HG02884 (cell line): Measurements from ENCODE around the gene CDKN3.

ENCODE experiments used
- ATAC-seq: cut with Tn5 transposase; IDR thresholded peaks from one replicate; pipeline ENCODE4 v1.9.1; 2021; ENCODE audit warnings: mild to moderate bottlenecking, moderate library complexity; ENCODE audit not compliant: unreplicated experiment

Gene CDKN3, protein sequence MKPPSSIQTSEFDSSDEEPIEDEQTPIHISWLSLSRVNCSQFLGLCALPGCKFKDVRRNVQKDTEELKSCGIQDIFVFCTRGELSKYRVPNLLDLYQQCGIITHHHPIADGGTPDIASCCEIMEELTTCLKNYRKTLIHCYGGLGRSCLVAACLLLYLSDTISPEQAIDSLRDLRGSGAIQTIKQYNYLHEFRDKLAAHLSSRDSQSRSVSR

DNA sequence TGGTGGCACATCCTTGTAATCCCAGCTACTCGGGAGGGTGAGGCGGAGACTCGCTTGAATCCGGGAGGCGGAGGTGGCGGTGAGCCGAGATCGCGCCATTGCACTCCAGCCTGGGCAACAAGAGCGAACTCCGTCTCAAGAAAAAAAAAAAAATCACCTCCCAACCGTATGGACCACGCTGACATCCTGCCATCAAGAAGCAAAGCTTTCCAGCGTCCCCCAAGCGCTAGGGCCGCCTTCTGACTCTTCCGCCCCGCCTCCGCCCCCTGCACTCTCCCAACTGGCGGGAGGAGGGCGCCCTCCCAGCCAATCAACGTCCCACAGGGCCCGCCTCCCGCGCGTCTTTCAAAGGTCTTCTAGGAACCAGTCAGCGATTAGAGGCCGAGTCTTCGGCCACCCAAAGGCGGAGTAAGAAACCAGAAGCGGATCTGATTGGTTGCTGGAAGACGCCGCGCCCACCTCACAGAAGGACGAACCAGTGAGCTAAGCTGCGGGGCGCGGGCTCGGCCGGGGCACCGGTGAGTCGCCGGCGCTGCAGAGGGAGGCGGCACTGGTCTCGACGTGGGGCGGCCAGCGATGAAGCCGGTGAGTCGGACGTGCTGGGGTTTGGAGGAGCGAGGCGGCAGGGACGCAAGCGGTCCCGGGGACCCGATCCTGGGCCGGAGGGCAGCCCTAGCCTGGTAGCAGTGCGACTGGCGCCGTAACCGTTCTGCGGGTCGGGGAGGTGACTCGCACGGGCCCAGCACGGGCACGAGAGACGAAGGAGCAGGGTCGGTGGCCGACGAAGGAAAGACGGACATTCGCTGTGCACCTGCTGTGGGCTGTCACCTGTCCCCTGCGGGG is at the start of gene CDKN3:
CDKN3 (plus strand) TSS at position 515 of the 843 bp plus-strand sequence; CDS start at position 577, 62 bp downstream.
- ATAC-seq = peak; percentile 98

DNA sequence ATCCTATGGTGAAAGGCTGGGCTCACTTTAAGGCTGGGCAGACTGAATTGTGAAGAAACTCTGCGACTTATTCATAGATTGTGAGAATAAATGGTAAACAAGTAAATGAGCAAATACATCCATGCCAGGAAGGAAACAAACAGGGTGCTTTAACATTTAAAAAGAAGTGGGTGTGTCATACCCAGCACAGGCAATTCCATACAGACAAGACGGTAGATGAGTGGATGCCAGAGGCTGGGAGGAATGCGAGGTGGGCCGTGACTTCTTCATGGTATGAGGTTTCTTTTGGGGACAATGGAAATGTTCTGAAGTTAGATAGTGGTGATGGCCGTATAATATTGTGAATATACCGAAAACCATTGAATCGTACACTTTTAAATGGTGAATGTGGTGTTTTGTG is 49.8 kb upstream of the CDKN3 start:
- ATAC-seq = no peak

DNA sequence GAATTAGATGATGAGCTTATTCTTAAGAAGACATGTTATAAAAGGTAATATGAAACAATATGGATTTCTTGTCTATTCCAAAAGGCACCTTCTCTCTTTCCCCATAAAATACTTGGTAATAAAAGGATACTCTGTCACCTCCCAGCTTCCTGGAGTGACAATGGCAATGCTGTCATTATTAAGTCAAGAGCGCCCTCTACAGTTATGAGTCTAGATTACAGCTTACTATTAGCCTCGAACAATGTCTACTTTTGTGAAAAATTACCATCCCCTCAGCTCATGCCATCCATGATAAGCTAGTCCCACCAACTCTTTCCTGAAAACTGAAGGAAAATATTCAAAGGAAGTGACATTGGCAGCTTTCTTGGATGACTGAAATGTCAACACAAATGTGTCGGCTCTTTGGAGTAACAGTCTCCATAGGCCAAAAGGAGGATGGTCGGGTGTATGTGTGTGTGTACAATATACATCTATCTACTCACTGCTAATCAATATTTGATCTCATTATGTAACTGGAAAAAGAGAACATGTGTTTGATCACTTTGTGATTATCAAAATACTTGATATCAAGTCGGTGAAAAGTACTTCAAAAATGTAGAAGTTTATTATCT is 48.7 kb upstream of the CDKN3 start:
- ATAC-seq = no peak

DNA sequence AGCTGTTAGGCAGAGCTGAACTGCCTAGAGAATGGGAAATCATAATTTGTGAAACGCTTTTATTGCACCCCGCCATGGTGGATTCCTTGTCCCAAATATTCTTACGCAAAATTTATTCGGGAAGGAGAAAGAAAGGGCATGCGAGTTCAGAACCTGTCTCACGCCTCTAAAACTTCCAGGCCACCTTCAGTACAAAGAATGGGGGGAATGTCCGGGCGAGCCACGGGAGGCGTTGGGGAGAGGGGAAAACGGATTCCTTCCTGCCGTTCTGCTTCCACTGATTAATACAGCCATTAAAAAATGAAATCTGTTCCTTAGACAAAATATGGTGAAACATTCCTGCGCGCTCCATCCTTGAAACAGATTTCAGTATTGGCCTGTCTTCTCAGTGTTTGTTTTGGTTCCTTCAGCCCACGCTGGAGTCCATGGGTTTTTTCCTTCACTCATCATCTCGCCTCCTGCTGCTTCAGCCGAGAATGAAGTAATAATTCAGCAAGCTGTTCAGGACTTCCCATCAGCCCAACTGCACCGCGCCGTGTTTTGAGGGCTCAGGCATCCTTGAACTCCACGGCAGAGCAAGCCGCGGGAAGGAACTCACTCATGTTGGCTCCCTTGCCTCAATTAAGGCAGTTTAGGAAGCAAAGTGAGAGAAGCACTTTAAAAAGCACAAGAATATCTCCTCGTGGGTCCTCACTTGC is 47.7 kb upstream of the CDKN3 start:
- ATAC-seq = no peak

DNA sequence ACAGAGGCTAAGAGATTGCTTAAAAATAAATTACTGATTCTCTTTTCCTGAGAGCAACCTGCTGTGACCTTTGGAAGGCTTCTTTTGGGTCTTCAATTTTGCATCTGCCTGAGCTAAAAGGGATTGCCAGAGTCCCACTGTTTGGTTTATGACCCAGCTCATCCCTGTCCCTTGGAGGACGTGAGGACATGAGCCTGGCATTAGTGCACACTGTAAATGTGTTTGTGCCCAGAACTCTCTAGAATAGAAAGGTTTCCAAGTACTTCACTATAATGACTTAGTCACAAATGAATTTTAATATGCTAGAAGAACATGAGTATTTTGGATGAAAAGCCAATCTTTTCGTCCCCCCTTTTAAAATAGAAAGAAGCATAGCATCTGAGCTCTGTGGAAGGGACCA is 47.1 kb upstream of the CDKN3 start:
- ATAC-seq = no peak

DNA sequence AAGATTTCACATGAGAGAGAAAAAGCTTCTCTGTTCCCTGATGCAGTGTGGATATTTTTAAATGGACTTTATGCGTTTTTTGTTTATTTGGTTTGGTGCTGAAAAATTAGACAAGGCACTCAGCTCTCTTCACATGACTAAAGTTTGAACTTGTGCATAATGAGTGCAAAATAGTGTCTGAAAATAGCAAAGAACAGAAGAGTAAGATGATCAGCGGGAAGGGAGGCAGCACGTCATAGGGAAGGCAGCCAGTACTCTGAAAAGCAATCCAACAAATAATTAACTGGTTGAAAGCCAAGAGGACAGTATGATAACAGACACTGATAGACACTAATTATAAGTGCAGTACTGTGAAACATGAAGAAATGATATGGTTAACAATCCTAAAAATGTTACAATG is 46.6 kb upstream of the CDKN3 start:
- no peak for ATAC-seq

DNA sequence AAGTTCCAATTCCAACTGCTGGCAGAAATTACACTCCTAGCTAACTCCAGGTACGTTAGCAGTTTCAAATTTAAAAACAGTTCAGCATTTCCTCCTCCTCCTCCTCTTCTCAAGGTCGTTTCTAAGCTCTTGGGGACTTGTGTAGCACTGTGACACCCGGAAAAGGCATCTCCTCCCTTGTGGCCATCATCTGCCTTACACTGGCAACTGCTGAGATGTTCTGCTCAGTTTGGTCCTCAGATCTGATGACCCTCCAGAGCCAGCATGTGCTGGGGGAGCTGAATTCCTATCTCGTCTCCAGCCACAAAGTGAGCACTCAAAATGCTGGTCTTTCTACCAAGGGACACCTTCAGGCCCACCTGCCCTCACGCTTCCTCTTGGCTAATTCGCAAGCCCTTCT is 43.5 kb upstream of the CDKN3 start:
- ATAC-seq = no peak

DNA sequence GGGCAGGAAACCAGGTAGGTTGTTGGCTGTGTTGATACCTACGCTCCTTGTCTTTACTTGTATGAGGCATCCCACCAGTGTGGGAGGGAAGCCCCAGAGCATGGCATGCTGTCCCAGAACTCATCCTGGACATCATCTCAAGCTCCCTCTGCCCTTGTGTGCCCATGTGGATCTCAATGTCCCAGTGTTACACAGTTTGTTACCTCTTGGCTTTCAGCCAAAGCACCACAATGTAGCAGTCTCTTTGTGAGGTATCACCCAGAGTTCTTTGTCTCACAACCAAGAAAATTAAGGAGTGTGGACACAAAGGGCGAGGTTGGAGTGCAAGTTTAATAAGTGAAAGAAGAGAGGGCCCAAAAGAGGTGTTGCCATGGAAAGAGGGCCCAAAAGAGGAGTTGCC is 43.1 kb upstream of the CDKN3 start:
- no peak for ATAC-seq

DNA sequence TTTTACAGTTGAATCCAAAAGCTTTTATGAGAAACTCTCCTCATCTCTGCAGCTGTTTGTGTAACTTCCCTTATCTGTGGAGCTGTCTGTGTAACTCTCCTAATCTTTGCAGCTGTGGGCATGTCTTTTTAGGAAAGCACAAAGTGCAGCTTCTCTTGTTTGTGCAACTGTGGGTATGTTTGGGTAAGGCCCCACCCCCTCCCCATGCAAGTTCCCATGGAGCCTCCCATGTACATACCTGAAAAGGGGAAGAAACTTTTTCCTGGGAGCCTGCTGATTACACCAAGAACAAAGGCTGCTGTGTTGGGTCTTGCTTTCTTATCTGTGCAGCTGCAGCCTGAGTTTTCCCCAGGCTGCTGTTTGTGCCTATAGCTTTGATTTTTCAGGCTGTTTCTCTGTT is 42.7 kb upstream of the CDKN3 start:
- no peak for ATAC-seq

DNA sequence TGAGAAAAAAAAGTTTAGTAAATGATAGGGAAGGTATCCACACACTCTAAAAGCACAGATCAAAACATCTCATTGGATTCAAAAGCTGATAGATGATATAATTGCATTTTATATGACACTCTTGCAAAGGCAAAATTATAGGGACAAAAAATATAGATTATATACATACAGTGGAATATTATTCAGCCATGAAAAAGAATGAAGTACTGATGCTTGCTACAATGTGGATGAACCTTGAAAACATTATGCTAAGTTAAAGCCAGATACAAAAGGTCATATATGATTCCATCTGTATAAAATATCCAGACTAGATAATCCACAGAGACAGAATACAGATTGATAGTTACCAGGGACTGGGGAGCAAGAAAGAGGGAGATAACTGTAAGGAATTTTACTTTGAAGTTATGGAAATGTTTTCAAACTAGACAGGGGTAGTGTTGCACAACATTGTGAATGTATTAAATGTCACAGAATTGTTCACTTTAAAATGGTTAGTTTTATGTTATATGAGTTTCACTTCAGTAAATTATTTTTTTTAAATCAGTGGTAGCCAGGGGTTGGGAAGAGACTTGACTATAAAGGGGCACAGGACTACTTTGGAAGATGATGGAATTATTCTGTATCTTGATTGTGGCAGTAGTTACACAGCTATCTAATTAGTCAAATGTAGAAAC is 41.7 kb upstream of the CDKN3 start:
- ATAC-seq = no peak

DNA sequence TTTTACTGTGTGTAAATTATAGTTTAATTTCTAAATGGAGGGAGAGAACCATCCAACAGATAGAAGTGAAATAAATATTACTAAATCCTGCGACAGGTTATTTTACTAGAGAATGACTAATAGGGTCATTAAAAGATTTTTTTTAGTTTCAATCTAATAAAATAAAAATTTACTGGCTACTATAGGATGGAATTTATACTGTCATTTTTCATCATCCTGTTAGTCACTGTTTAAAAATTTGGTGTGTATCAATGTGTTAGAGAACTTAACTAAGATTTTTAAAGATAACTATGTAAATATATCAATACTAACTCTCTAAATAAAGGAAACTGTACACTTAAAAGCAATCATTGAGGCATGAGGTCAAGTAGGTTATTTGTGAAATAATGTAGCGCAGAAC is 41.1 kb upstream of the CDKN3 start:
- ATAC-seq = no peak

DNA sequence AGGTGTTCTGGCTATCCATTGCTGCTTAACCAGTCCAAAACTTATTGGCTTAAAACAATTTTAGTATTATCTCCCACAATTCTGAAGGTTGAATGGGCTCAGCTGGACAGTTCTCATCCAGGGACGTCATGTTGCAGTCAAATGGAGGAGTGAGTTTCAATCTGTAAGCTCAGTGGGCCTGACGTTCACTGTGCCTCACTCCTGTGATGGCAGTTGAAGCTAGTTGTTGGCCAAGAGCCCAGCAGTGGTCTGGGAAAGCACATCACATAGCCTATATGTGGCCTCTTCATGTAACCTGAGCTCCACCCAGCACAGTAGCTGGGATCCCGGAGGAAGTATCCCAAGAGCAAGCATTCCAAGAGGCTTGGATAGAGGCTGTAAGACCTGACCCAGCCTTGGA is 40.6 kb upstream of the CDKN3 start:
- ATAC-seq = no peak

DNA sequence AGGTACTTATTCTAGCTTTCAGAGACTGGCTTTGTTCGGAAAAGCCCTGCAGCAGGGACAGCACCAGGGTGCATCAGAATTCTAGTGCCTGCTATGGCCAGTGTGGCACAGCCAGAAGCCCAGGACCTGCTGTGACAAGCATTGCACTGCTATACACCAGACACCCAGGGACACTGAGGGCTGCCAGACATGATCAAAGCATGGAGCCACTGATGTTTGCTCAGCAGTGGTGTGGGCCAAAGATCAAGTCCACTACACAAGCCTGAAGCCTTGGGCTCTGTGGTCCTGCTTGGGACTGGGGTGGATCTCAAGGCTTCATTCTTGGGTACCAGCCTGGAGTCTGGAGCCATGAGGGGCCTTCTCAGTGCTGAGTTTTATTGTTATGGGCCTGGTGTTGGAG is 36.1 kb upstream of the CDKN3 start:
- no peak for ATAC-seq

DNA sequence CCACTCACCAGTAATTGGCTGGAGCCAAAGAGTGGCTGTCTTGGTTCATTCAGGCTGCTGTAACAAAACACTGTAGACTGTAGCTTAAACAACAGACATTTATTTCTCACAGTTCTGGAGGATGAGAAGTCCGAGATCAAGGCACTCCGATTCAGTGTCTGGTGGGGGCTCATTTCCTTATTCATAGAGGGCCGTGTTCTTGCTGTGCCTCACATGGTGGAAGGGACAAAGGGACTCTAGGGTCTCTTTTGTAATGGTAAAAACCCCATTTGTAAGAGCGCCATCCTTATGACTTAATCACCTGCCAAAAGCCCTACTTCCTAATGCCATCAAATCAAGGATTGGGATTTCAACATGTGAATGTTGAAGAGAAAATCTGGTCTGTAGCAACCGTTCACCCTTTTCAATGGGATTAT is 34.7 kb upstream of the CDKN3 start:
- no peak for ATAC-seq

DNA sequence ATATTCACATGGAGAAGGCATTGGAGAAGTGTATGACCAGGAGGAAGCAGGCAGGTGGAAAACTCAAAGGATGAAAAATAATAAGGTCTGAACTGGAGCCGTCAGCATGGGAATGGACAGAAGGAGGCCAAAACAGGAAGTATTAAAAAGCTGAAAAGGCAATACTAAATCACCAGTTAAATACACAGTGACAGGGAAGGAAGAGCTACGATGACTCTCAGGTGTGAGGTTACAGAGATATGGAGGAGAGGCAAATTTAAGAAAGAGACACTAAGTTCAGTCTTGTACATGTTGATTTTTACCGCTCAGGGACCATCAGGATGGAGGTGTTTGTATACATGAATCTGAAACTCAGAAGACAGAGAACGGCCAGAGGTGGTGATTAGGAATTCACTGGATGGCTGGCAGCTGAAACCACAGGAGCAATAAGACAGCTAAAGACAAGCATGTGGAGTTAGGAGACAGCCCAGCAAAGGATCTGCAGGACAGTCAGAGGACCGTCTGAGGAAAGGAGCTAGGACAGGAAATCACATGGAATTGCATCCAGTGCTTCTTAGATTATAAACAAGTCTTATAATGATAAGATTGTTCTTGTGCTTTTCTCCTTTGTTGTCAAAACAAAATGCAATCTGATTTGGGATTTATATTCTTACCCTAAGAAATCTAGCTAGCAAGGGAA is 33.9 kb upstream of the CDKN3 start:
- ATAC-seq = no peak

DNA sequence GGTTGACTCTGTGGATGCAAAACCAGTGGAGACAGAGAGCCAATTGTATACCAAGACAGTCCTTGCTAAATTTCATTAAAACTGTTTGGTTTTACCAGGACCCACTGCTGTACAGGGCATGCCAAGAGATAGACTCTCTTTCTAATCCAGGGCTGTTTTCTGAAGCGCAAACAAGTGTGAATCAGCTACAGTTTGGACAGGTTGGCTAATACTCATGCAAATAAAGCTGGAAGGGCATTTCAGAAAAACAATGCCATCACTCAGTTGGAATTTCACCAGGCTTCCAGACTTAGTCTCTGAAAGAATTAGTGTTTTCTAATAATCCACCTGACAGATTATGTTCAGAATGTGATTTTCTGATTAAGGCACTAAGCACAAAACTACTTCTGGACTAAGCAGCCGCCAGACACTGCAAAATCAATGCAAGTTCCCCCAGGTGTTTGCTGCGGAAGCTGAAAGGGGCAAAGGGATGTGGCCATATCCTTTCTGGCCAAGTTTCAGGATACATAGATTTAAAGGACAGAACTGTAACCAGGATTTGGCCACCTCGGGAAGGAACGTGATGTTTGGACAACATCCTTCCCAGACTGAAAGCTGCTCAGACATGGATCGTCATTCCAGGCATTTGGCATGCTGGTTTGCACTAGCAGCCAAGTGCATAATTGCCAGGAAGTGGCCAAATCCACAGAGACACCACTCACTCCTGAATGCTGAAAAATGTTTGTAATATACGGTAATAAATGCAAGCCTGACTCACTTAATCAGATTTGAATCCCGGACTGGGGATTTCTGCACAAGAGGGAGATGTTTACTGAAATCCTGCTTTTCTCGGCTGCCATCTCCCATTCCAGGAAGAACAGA is 32.0 kb upstream of the CDKN3 start:
- no peak for ATAC-seq

DNA sequence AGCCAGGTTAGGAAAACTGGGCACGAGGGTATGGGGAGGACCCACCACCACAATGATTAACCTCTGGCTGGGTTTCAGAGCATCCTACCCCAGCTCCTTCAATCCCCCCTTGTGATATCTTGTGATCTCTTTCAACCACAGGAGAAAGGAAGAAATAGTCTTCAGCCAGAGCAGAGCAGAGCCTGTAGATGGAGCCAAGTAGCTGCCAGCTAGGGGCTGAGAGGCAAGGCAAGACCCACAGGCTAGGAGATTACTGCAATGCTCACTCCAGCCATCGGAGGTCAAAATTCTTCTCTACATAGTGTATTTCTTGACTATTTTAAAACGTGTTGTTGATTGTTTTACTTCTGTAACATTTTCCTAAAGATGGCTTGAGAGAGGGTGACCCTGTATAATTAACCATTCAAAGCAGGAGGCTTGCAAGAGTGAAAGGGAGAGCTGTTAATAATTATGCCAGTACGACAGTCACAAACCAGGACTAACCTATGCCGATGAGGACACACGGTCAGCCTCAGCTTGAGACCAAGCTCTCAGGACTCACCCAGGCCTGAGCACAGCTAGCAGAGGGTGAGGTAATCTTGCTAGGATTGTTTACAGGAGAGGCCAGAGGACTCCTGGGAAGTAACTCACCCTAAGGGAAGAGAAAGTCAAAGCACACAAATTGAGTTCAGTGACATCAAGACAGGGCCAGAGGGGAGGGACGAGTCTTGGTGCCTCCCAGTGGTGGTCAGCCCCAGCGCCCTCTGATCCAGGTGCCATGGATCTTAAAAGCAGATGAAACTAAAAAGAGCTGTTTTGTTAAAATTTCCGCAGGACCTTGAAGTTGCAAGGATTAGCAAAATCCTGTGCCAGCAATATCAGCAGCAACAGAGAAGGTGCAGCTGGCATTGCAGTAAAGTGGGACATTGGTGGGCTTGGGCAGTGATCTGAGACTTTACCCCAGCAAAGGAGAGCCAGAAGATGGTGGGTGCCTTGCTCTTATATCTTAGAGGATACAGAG is 29.8 kb upstream of the CDKN3 start:
- ATAC-seq = peak; percentile 57

DNA sequence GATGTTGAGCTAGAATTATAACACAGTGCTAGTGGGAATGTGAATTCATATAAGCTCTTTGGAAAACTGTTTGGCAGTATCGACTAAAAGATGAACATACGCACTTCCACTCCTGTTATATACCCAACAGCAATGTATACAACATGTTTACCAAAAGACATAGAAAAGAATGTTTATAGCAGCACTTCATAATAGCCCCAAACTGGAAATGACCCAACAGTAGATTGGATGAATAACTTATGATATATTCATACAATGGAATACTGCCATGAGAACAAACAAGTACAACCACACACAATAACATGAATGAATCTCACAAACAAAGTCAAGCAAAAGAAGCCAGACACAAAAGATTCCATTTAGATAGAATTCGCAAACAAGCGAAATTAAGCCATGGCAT is 28.5 kb upstream of the CDKN3 start:
- ATAC-seq = no peak
